Fibroblast of lung (primary cell): ENCODE results near the gene PPP1R14B.

ENCODE experiments used
- EZH2 ChIP-seq: IDR thresholded peaks from 2 replicates; pipeline ENCODE4 v1.5.1; 2012; ENCODE audit warnings: low read length, control low read depth, mild to moderate bottlenecking; ENCODE audit errors: missing control alignments
- TF ChIP-seq, protein P1 (sequence below), 2 donors: IDR thresholded peaks in 1 of 2; conservative IDR thresholded peaks in 1 of 2; 1 replicate in 1 of 2; 2 replicates in 1 of 2; pipeline ENCODE4 v1.5.1; 2011 to 2012; ENCODE audit warnings: low read length in 2 of 2, control low read depth in 1 of 2, inconsistent platforms in 1 of 2, low read depth in 1 of 2, mild to moderate bottlenecking in 1 of 2

DNA sequence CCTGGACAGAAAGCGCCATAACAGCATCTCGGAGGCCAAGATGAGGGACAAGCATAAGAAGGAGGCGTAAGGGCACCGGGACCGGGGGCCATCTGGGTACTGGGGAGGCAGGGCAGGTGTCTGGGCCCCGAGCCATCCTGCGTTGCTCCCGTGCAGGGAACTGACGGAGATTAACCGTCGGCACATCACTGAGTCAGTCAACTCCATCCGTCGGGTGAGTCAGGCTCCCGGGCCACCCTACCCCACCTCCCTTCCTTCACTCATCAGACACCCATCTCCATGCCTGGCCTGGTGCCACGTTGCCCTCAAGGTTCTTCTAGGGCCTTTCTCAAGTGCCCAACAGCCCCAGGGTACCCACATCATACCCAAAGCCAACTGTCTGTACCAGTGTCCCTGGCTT is 19.6 kb upstream of the PPP1R14B start:
- TF ChIP-seq, protein P1, sequence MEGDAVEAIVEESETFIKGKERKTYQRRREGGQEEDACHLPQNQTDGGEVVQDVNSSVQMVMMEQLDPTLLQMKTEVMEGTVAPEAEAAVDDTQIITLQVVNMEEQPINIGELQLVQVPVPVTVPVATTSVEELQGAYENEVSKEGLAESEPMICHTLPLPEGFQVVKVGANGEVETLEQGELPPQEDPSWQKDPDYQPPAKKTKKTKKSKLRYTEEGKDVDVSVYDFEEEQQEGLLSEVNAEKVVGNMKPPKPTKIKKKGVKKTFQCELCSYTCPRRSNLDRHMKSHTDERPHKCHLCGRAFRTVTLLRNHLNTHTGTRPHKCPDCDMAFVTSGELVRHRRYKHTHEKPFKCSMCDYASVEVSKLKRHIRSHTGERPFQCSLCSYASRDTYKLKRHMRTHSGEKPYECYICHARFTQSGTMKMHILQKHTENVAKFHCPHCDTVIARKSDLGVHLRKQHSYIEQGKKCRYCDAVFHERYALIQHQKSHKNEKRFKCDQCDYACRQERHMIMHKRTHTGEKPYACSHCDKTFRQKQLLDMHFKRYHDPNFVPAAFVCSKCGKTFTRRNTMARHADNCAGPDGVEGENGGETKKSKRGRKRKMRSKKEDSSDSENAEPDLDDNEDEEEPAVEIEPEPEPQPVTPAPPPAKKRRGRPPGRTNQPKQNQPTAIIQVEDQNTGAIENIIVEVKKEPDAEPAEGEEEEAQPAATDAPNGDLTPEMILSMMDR (conservative IDR thresholded peaks at IDR 0.05 in 1 of 2, IDR thresholded peaks at IDR 0.05 in 1 of 2; ENCODE audit: low read depth in 1 of 2, low read length in 2 of 2), result no peak
- TF ChIP-seq EZH2, result no peak
